ENCODE measurements around the gene RPS19. TPM values are rescaled to one million over a fixed set of nuclear protein-coding genes. Genes with fewer than 3 reads are reported as not detected.

RPS19 gene
- total and polyA plus RNA-seq, 2 donors (not counting 1 experiment from before 2014, with no cell fraction given) = 1,320 to 2,197 TPM

GRCh38 chr19:41894350-41894749 is 34.3 kb downstream of the RPS19 start:
- Histone ChIP-seq H3K36me3 (ENCODE audit: control insufficient read depth, insufficient read depth, low read length) (peaks cover 37% of the 10 kb centered on the region), H3K9me3 (ENCODE audit: control insufficient read depth, insufficient read depth, low read depth, low read length) (no peaks in the 10 kb centered on the region), H3K27me3 (ENCODE audit: control insufficient read depth, insufficient read depth, low read length) (no peaks in the 10 kb centered on the region), H3K4me3 (replicated peaks in 1 of 4; ENCODE audit: control extremely low read depth in 1 of 4, insufficient read depth in 1 of 4, low read depth in 3 of 4, low read length in 4 of 4) (no peak overlapping the region), H4K20me1 (ENCODE audit: control insufficient read depth, extremely low read depth, insufficient read depth, low read length) (no peaks in the 10 kb centered on the region), H3K9ac (ENCODE audit: insufficient read depth, low read length) (no peak overlapping the region), H2AFZ (ENCODE audit: low read length) (no peak overlapping the region), H3K4me1 (ENCODE audit: control insufficient read depth, extremely low read depth, insufficient read depth, low read length) (no peaks in the 10 kb centered on the region), H3K4me2 (ENCODE audit: extremely low read depth, insufficient read depth, low read length) (no peak overlapping the region), H3K79me2 (ENCODE audit: control insufficient read depth, insufficient read depth, low read length) (no peaks in the 10 kb centered on the region), H3K27ac (ENCODE audit: insufficient read depth, low read length) (no peak overlapping the region)
- DNase-seq (ENCODE audit: low read depth in 2 of 2) = no peak
- TF ChIP-seq CTCF (conservative IDR thresholded peaks at IDR 0.05 in 1 of 2, IDR thresholded peaks at IDR 0.05 in 1 of 2; ENCODE audit: low read depth in 1 of 2, low read length in 2 of 2) = no peak
- TF ChIP-seq EZH2 (IDR thresholded peaks at IDR 0.05; ENCODE audit: low read length, missing control alignments) = no peak

GRCh38 chr19:41895745-41896580 is 35.9 kb downstream of the RPS19 start:
- Histone ChIP-seq H3K36me3 (ENCODE audit: control insufficient read depth, insufficient read depth, low read length) (peaks cover 34% of the 10 kb centered on the region), H4K20me1 (ENCODE audit: control insufficient read depth, extremely low read depth, insufficient read depth, low read length) (no peaks in the 10 kb centered on the region), H3K27ac (ENCODE audit: insufficient read depth, low read length) (no peak overlapping the region), H3K4me3 (replicated peaks in 1 of 4; ENCODE audit: control extremely low read depth in 1 of 4, insufficient read depth in 1 of 4, low read depth in 3 of 4, low read length in 4 of 4) (no peak overlapping the region), H2AFZ (ENCODE audit: low read length) (no peak overlapping the region), H3K4me1 (ENCODE audit: control insufficient read depth, extremely low read depth, insufficient read depth, low read length) (no peaks in the 10 kb centered on the region), H3K27me3 (ENCODE audit: control insufficient read depth, insufficient read depth, low read length) (no peaks in the 10 kb centered on the region), H3K9me3 (ENCODE audit: control insufficient read depth, insufficient read depth, low read depth, low read length) (no peaks in the 10 kb centered on the region), H3K9ac (ENCODE audit: insufficient read depth, low read length) (no peak overlapping the region), H3K79me2 (ENCODE audit: control insufficient read depth, insufficient read depth, low read length) (no peaks in the 10 kb centered on the region), H3K4me2 (ENCODE audit: extremely low read depth, insufficient read depth, low read length) (no peak overlapping the region)
- TF ChIP-seq EZH2 (IDR thresholded peaks at IDR 0.05; ENCODE audit: low read length, missing control alignments) (no peak), CTCF (conservative IDR thresholded peaks at IDR 0.05 in 1 of 2, IDR thresholded peaks at IDR 0.05 in 1 of 2; ENCODE audit: low read depth in 1 of 2, low read length in 2 of 2) (peak in 1 of 2 donors; percentile 26)
- DNase-seq (ENCODE audit: low read depth in 2 of 2) = no peak

- Histone ChIP-seq H3K79me2 (ENCODE audit: control insufficient read depth, insufficient read depth, low read length) (no peaks in the 10 kb centered on the region), H2AFZ (ENCODE audit: low read length) (no peak overlapping the region), H3K4me3 (replicated peaks in 1 of 4; ENCODE audit: control extremely low read depth in 1 of 4, insufficient read depth in 1 of 4, low read depth in 3 of 4, low read length in 4 of 4) (no peak overlapping the region), H3K27me3 (ENCODE audit: control insufficient read depth, insufficient read depth, low read length) (no peaks in the 10 kb centered on the region), H3K9ac (ENCODE audit: insufficient read depth, low read length) (no peak overlapping the region), H3K4me1 (ENCODE audit: control insufficient read depth, extremely low read depth, insufficient read depth, low read length) (no peaks in the 10 kb centered on the region), H3K4me2 (ENCODE audit: extremely low read depth, insufficient read depth, low read length) (no peak overlapping the region), H4K20me1 (ENCODE audit: control insufficient read depth, extremely low read depth, insufficient read depth, low read length) (no peaks in the 10 kb centered on the region), H3K27ac (ENCODE audit: insufficient read depth, low read length) (no peak overlapping the region), H3K36me3 (ENCODE audit: control insufficient read depth, insufficient read depth, low read length) (peaks cover 34% of the 10 kb centered on the region), H3K9me3 (ENCODE audit: control insufficient read depth, insufficient read depth, low read depth, low read length) (no peaks in the 10 kb centered on the region)
- DNase-seq (ENCODE audit: low read depth in 2 of 2) = no peak
- TF ChIP-seq EZH2 (IDR thresholded peaks at IDR 0.05; ENCODE audit: low read length, missing control alignments) (no peak), CTCF (conservative IDR thresholded peaks at IDR 0.05 in 1 of 2, IDR thresholded peaks at IDR 0.05 in 1 of 2; ENCODE audit: low read depth in 1 of 2, low read length in 2 of 2) (no peak)
These were observed 36.5 kb downstream of the RPS19 start for GRCh38 chr19:41896581-41896942.
